H9 (cell line): Measurements from ENCODE around the gene FGF12. TPM values are rescaled to one million over a fixed set of nuclear protein-coding genes. Genes with fewer than 3 reads are reported as not detected.

ENCODE experiments used
- DNase-seq: peaks from one replicate; pipeline ENCODE4 v3.0.0-alpha.2; 2017
- H2AFZ ChIP-seq: one replicate; pipeline ENCODE4 v1.6.1; 2013; ENCODE audit warnings: mild to moderate bottlenecking, low read length, control low read depth, moderate library complexity
- H2AK5ac ChIP-seq: 2 replicates; pipeline ENCODE4 v1.6.1; 2013; ENCODE audit warnings: low read length, control low read depth, mixed read lengths; ENCODE audit not compliant: insufficient read length
- H2BK120ac ChIP-seq: one replicate; pipeline ENCODE4 v1.6.1; 2013; ENCODE audit warnings: low read depth, mild to moderate bottlenecking, low read length, control low read depth, inconsistent platforms; ENCODE audit not compliant: poor library complexity, severe bottlenecking
- H2BK12ac ChIP-seq: 2 replicates; pipeline ENCODE4 v1.6.1; 2013; ENCODE audit warnings: low read length, control low read depth, mixed read lengths, low read depth; ENCODE audit not compliant: insufficient read length
- H2BK15ac ChIP-seq: 2 replicates; pipeline ENCODE4 v1.6.1; 2013; ENCODE audit warnings: low read depth, low read length, control low read depth
- H2BK20ac ChIP-seq: one replicate; pipeline ENCODE4 v1.6.1; 2013; ENCODE audit warnings: low read depth, mild to moderate bottlenecking, low read length, control low read depth, inconsistent platforms; ENCODE audit not compliant: poor library complexity, severe bottlenecking
- H2BK5ac ChIP-seq: 2 replicates; pipeline ENCODE4 v1.6.1; 2013; ENCODE audit warnings: low read length, control low read depth, mixed read lengths; ENCODE audit not compliant: insufficient read length
- H3K14ac ChIP-seq: 2 replicates; pipeline ENCODE4 v1.6.1; 2013; ENCODE audit warnings: low read length, control low read depth; ENCODE audit not compliant: insufficient read depth
- H3K18ac ChIP-seq: 2 replicates; pipeline ENCODE4 v1.6.1; 2013; ENCODE audit warnings: low read depth, mild to moderate bottlenecking, mixed read lengths, low read length, control low read depth; ENCODE audit not compliant: insufficient read length
- H3K23ac ChIP-seq: 2 replicates; pipeline ENCODE4 v1.6.1; 2013; ENCODE audit warnings: low read length, control low read depth, mixed read lengths, low read depth; ENCODE audit not compliant: insufficient read length
- H3K23me2 ChIP-seq: 2 replicates; pipeline ENCODE4 v1.6.1; 2013; ENCODE audit warnings: low read depth, mild to moderate bottlenecking, mixed read lengths, low read length, control low read depth; ENCODE audit not compliant: insufficient read length, poor library complexity, severe bottlenecking
- H3K27ac ChIP-seq: 2 replicates; pipeline ENCODE4 v1.5.1; 2013; ENCODE audit warnings: low read length, control low read depth, mixed read lengths, low read depth; ENCODE audit not compliant: insufficient read length
- H3K27me3 ChIP-seq: 2 replicates; pipeline ENCODE4 v1.6.1; 2013; ENCODE audit warnings: low read length, control low read depth, inconsistent platforms; ENCODE audit not compliant: insufficient read depth
- H3K4ac ChIP-seq: 2 replicates; pipeline ENCODE4 v1.6.1; 2013; ENCODE audit warnings: low read depth, mild to moderate bottlenecking, control low read depth, inconsistent platforms, low read length, moderate library complexity
- H3K4me1 ChIP-seq: 2 replicates; pipeline ENCODE4 v1.6.1; 2013; ENCODE audit warnings: low read length, control low read depth, inconsistent platforms; ENCODE audit not compliant: insufficient read depth
- H3K4me2 ChIP-seq: 2 replicates; pipeline ENCODE4 v1.6.1; 2013; ENCODE audit warnings: low read length, control low read depth, mixed read lengths; ENCODE audit not compliant: insufficient read length, insufficient read depth
- H3K56ac ChIP-seq: 2 replicates; pipeline ENCODE4 v1.6.1; 2013; ENCODE audit warnings: low read depth, mild to moderate bottlenecking, mixed read lengths, low read length, control low read depth; ENCODE audit not compliant: insufficient read length
- H3K79me1 ChIP-seq: 2 replicates; pipeline ENCODE4 v1.6.1; 2013; ENCODE audit warnings: low read depth, mild to moderate bottlenecking, moderate library complexity, low read length, control low read depth, inconsistent platforms; ENCODE audit not compliant: insufficient read depth, poor library complexity, severe bottlenecking
- H3K79me2 ChIP-seq: 2 replicates; pipeline ENCODE4 v1.6.1; 2013; ENCODE audit warnings: low read length, control low read depth, inconsistent platforms; ENCODE audit not compliant: insufficient read depth
- H3K9ac ChIP-seq: 2 replicates; pipeline ENCODE4 v1.6.1; 2013; ENCODE audit warnings: low read length, control low read depth, mixed read lengths; ENCODE audit not compliant: insufficient read length; ENCODE audit errors: extremely low read depth
- H3K9me3 ChIP-seq: one replicate; pipeline ENCODE4 v1.6.1; 2013; ENCODE audit warnings: low read depth, low read length, inconsistent platforms; ENCODE audit not compliant: control insufficient read depth
- H3T11ph ChIP-seq: one replicate; pipeline ENCODE4 v1.6.1; 2013; ENCODE audit warnings: mild to moderate bottlenecking, low read length, control low read depth, inconsistent platforms
- H4K20me1 ChIP-seq: one replicate; pipeline ENCODE4 v1.6.1; 2013; ENCODE audit not compliant: control insufficient read depth, insufficient read length, insufficient read depth
- H4K5ac ChIP-seq: 2 replicates; pipeline ENCODE4 v1.6.1; 2013; ENCODE audit warnings: low read depth, mild to moderate bottlenecking, mixed read lengths, low read length, control low read depth; ENCODE audit not compliant: insufficient read length
- H4K8ac ChIP-seq: replicated peaks from 2 replicates; pipeline ENCODE4 v1.6.1; 2013; ENCODE audit warnings: low read length, control low read depth, mixed read lengths, low read depth; ENCODE audit not compliant: insufficient read length
- H4K91ac ChIP-seq: 2 replicates; pipeline ENCODE4 v1.6.1; 2013; ENCODE audit warnings: low read depth, mild to moderate bottlenecking, moderate library complexity, mixed read lengths, low read length, control low read depth; ENCODE audit not compliant: insufficient read length
- H3K27ac Mint-ChIP-seq, 3 experiments: 2 replicates in 2 of 3; 3 replicates in 1 of 3; pipeline ENCODE4 v1.8.0; 2020 to 2021; ENCODE audit warnings: mixed read lengths in 3 of 3, mild to moderate bottlenecking in 1 of 3, moderate library complexity in 1 of 3
- H3K27me3 Mint-ChIP-seq: 2 replicates; pipeline ENCODE4 v1.8.0; 2021; ENCODE audit warnings: low read depth, mild to moderate bottlenecking, moderate library complexity, mixed read lengths
- H3K36me3 Mint-ChIP-seq, 3 experiments: 2 replicates in 2 of 3; 3 replicates in 1 of 3; pipeline ENCODE4 v1.8.0; 2020 to 2021; ENCODE audit warnings: low read depth in 3 of 3, mixed read lengths in 3 of 3; ENCODE audit not compliant: insufficient read depth in 1 of 3
- H3K4me1 Mint-ChIP-seq, 2 experiments: 2 replicates each; pipeline ENCODE4 v1.8.0; 2020; ENCODE audit warnings: mixed read lengths in 2 of 2
- H3K4me3 Mint-ChIP-seq, 2 experiments: 2 replicates in 1 of 2; 3 replicates in 1 of 2; pipeline ENCODE4 v1.8.0; 2020 to 2021; ENCODE audit warnings: mild to moderate bottlenecking in 2 of 2, mixed read lengths in 2 of 2, moderate library complexity in 1 of 2
- H3K9me3 Mint-ChIP-seq, 2 experiments: 2 replicates in 1 of 2; 3 replicates in 1 of 2; pipeline ENCODE4 v1.8.0; 2020; ENCODE audit warnings: mild to moderate bottlenecking in 2 of 2, mixed read lengths in 2 of 2, moderate library complexity in 1 of 2
- CTCF ChIP-seq: fragments of 200-600 bp; sonication (generic); conservative IDR thresholded peaks from 3 replicates; pipeline ENCODE4 v1.8.0; 2021; ENCODE audit warnings: antibody characterized with exemption, mild to moderate bottlenecking
- WGBS: extraction: QIAGEN DNeasy Blood & Tissue Kit; methylation state at CpG from one replicate; pipeline ENCODE4 v1.1.7; 2013; ENCODE audit warnings: missing lambda C conversion rate, low lambda C conversion rate, mixed read lengths; ENCODE audit not compliant: insufficient read length; ENCODE audit errors: extremely low coverage; 5-methylcytosine and 5-hydroxymethylcytosine counted together
- total RNA-seq: library from RNA; stranded (reverse); gene quantifications from 2 replicates; pipeline ENCODE4 v1.2.1, GENCODE V29; 2021

The FGF12 gene
- total RNA-seq, 1 experiment from 2014 or later, result 5.6 TPM

- no peak overlapping the region for H2BK15ac ChIP-seq
- H3K36me3 Mint-ChIP-seq, result no peaks in the 10 kb centered on the region
- H3K56ac ChIP-seq, result no peak overlapping the region
- H3K9ac ChIP-seq, result no peak overlapping the region
- H4K20me1 ChIP-seq, result no peaks in the 10 kb centered on the region
- no peak overlapping the region for H3K23ac ChIP-seq
- no peaks in the 10 kb centered on the region for H3K79me1 ChIP-seq
- no peak for DNase-seq
- no peak overlapping the region for H2BK120ac ChIP-seq
- no peak overlapping the region for H3K14ac ChIP-seq
- H3T11ph ChIP-seq, result no peak overlapping the region
- no peak overlapping the region for H3K4ac ChIP-seq
- no peak overlapping the region for H4K91ac ChIP-seq
- no peak overlapping the region for H2AK5ac ChIP-seq
- H3K27me3 ChIP-seq, result no peaks in the 10 kb centered on the region
- H3K27ac Mint-ChIP-seq, result no peak overlapping the region
- H3K4me3 Mint-ChIP-seq, result no peak overlapping the region
- H3K23me2 ChIP-seq, result no peaks in the 10 kb centered on the region
- no peak overlapping the region for H3K18ac ChIP-seq
- H2BK20ac ChIP-seq, result no peak overlapping the region
- H3K4me1 Mint-ChIP-seq, result no peaks in the 10 kb centered on the region
- no peaks in the 10 kb centered on the region for H3K79me2 ChIP-seq
- no peak overlapping the region for H3K4me2 ChIP-seq
- no peak overlapping the region for H2AFZ ChIP-seq
- no peak overlapping the region for H2BK12ac ChIP-seq
- no peak overlapping the region for H4K5ac ChIP-seq
- no peak overlapping the region for H2BK5ac ChIP-seq
- no peak overlapping the region for H3K27ac ChIP-seq
- WGBS, result no CpG with 5 or more reads among the region's 2 CpGs
- no peaks in the 10 kb centered on the region for H3K9me3 ChIP-seq
- no peaks in the 10 kb centered on the region for H3K27me3 Mint-ChIP-seq
- H3K4me1 ChIP-seq, result no peaks in the 10 kb centered on the region
- H4K8ac ChIP-seq, result no peak overlapping the region
- no peak for TF ChIP-seq CTCF
- H3K9me3 Mint-ChIP-seq, result no peaks in the 10 kb centered on the region
These were observed 471.5 kb downstream of the FGF12 start for GRCh38 chr3:192255839-192256238.
